H1 (cell line): Measurements from ENCODE around the gene SYT13. TPM values are rescaled to one million over a fixed set of nuclear protein-coding genes. Genes with fewer than 3 reads are reported as not detected.

Source experiments
- CTCF ChIA-PET: fragments of 300-600 bp; sonication (Branson Sonifier 250); formaldehyde crosslinking; loops from one replicate; lab custom pipeline; 2021; ENCODE audit not compliant: partially characterized antibody; lab: Charles Lee
- POLR2A ChIA-PET: fragments of 300-600 bp; sonication (Branson Sonifier 250); formaldehyde crosslinking; loops from one replicate; lab custom pipeline; 2021; ENCODE audit warnings: inconsistent platforms; ENCODE audit not compliant: partially characterized antibody; lab: Charles Lee
- DNase-seq, 2 experiments: peaks; one replicate each; pipeline versions ENCODE4 v3.0.0 to v3.0.0-alpha.2; 2010 to 2022; ENCODE audit warnings: low spot score in 2 of 2, low read depth in 1 of 2, mixed read lengths in 1 of 2
- FAIRE-seq: peaks from 2 replicates; lab custom pipeline; 2011; peaks lifted over from hg19 to GRCh38; lab: Jason Lieb, UNC
- H2AFZ ChIP-seq: 2 replicates; pipeline ENCODE4 v1.8.1; 2012; ENCODE audit warnings: low read length, inconsistent platforms
- H2AK5ac ChIP-seq: 2 replicates; pipeline ENCODE4 v1.6.1; 2013; ENCODE audit warnings: low read depth, low read length
- H2BK120ac ChIP-seq: replicated peaks from 2 replicates; pipeline ENCODE3; 2013; ENCODE audit warnings: low read depth, low read length, inconsistent platforms
- H2BK12ac ChIP-seq: 2 replicates; pipeline ENCODE4 v1.6.1; 2013; ENCODE audit warnings: low read depth, low read length
- H2BK15ac ChIP-seq: 2 replicates; pipeline ENCODE4 v1.6.1; 2013; ENCODE audit warnings: low read length
- H2BK20ac ChIP-seq: 2 replicates; pipeline ENCODE4 v1.6.1; 2013; ENCODE audit warnings: low read length
- H2BK5ac ChIP-seq: 2 replicates; pipeline ENCODE4 v1.6.1; 2013; ENCODE audit warnings: low read depth, low read length
- H3K14ac ChIP-seq: 2 replicates; pipeline ENCODE4 v1.6.1; 2013; ENCODE audit warnings: inconsistent platforms; ENCODE audit not compliant: insufficient read length
- H3K18ac ChIP-seq: 2 replicates; pipeline ENCODE4 v1.6.1; 2013; ENCODE audit warnings: low read length; ENCODE audit errors: extremely low read depth
- H3K23ac ChIP-seq: 2 replicates; pipeline ENCODE4 v1.6.1; 2013; ENCODE audit warnings: inconsistent platforms; ENCODE audit not compliant: insufficient read length
- H3K23me2 ChIP-seq: 2 replicates; pipeline ENCODE4 v1.6.1; 2013; ENCODE audit warnings: low read depth, low read length
- H3K27ac ChIP-seq: 2 replicates; pipeline ENCODE4 v1.6.1; 2011; ENCODE audit warnings: low read depth, low read length, inconsistent platforms
- H3K27me3 ChIP-seq, 4 experiments: replicated peaks in 1 of 4; 1 replicate in 1 of 4; 2 replicates in 3 of 4; pipeline versions ENCODE4 v1.6.1 to v1.8.1; 2011 to 2013; ENCODE audit warnings: low read length in 3 of 4, mild to moderate bottlenecking in 3 of 4, inconsistent platforms in 2 of 4, mixed read lengths in 2 of 4, moderate library complexity in 1 of 4; ENCODE audit not compliant: control insufficient read depth in 3 of 4, insufficient read depth in 3 of 4; ENCODE audit errors: extremely low read depth in 1 of 4
- H3K36me3 ChIP-seq, 4 experiments: 2 replicates each; pipeline versions ENCODE4 v1.6.1 to v1.8.1; 2011 to 2013; ENCODE audit warnings: mild to moderate bottlenecking in 4 of 4, low read length in 3 of 4, moderate library complexity in 2 of 4, control low read depth in 1 of 4, inconsistent platforms in 1 of 4; ENCODE audit not compliant: insufficient read depth in 4 of 4, control insufficient read depth in 2 of 4
- H3K4ac ChIP-seq: replicated peaks from 2 replicates; pipeline ENCODE3; 2013; ENCODE audit warnings: low read length, low read depth, mixed read lengths, inconsistent platforms; ENCODE audit not compliant: insufficient read length
- H3K4me1 ChIP-seq, 4 experiments: replicated peaks in 1 of 4; 1 replicate in 1 of 4; 2 replicates in 3 of 4; pipeline versions ENCODE4 v1.6.1 to v1.8.1; 2011 to 2013; ENCODE audit warnings: low read length in 3 of 4, inconsistent platforms in 2 of 4, mixed read lengths in 1 of 4; ENCODE audit not compliant: insufficient read depth in 4 of 4, control insufficient read depth in 3 of 4
- H3K4me2 ChIP-seq, 2 experiments: 2 replicates each; pipeline versions ENCODE4 v1.6.1 to v1.8.1; 2011 to 2013; ENCODE audit warnings: low read depth in 2 of 2, low read length in 2 of 2, control low read depth in 1 of 2, inconsistent platforms in 1 of 2, mild to moderate bottlenecking in 1 of 2; ENCODE audit not compliant: insufficient read depth in 1 of 2
- H3K4me3 ChIP-seq, 4 experiments: fragments of 200-600, 300-600 bp in 1 of 4; sonication (generic), shearing (Covaris generic), sonication (Bioruptor Twin) in 1 of 4; 2 replicates each; pipeline versions ENCODE4 v1.5.1 to v1.8.1; 2011 to 2016; ENCODE audit warnings: low read length in 4 of 4, low read depth in 3 of 4, control low read depth in 2 of 4, inconsistent platforms in 2 of 4, mild to moderate bottlenecking in 2 of 4, mixed read lengths in 1 of 4, moderate library complexity in 1 of 4; ENCODE audit not compliant: insufficient read depth in 2 of 4; ENCODE audit errors: extremely low read depth in 1 of 4
- H3K56ac ChIP-seq: replicated peaks from 2 replicates; pipeline ENCODE3; 2013; ENCODE audit warnings: low read depth, mild to moderate bottlenecking, mixed read lengths, low read length, inconsistent platforms; ENCODE audit not compliant: insufficient read length
- H3K79me1 ChIP-seq: 2 replicates; pipeline ENCODE4 v1.6.1; 2013; ENCODE audit warnings: low read depth, low read length, control low read depth
- H3K79me2 ChIP-seq, 2 experiments: 2 replicates each; pipeline versions ENCODE4 v1.6.1 to v1.8.1; 2012 to 2013; ENCODE audit warnings: low read length in 2 of 2, mild to moderate bottlenecking in 2 of 2, inconsistent platforms in 1 of 2; ENCODE audit not compliant: insufficient read depth in 2 of 2, control insufficient read depth in 1 of 2
- H3K9ac ChIP-seq, 4 experiments: replicated peaks in 1 of 4; 1 replicate in 1 of 4; 2 replicates in 3 of 4; pipeline versions ENCODE4 v1.6.1 to v1.8.1; 2011 to 2013; ENCODE audit warnings: low read depth in 3 of 4, low read length in 3 of 4, control low read depth in 2 of 4, mild to moderate bottlenecking in 2 of 4, moderate library complexity in 2 of 4, inconsistent platforms in 1 of 4; ENCODE audit errors: extremely low read depth in 1 of 4
- H3K9me3 ChIP-seq, 2 experiments: 2 replicates each; pipeline versions ENCODE4 v1.6.1 to v1.8.1; 2012 to 2013; ENCODE audit warnings: mild to moderate bottlenecking in 2 of 2, moderate library complexity in 2 of 2, control low read depth in 1 of 2, inconsistent platforms in 1 of 2, low read depth in 1 of 2, low read length in 1 of 2, mixed read lengths in 1 of 2; ENCODE audit not compliant: insufficient read depth in 2 of 2
- H4K20me1 ChIP-seq, 2 experiments: replicated peaks in 1 of 2; 2 replicates each; pipeline versions ENCODE3 to v1.8.1; 2011 to 2013; ENCODE audit warnings: inconsistent platforms in 2 of 2, low read length in 2 of 2, mild to moderate bottlenecking in 1 of 2; ENCODE audit not compliant: insufficient read depth in 2 of 2, control insufficient read depth in 1 of 2
- H4K5ac ChIP-seq: 2 replicates; pipeline ENCODE4 v1.6.1; 2013; ENCODE audit warnings: low read length, low read depth, mixed read lengths, inconsistent platforms; ENCODE audit not compliant: insufficient read length
- H4K8ac ChIP-seq: 2 replicates; pipeline ENCODE4 v1.8.0; 2013; ENCODE audit warnings: mild to moderate bottlenecking, moderate library complexity, low read length, inconsistent platforms; ENCODE audit not compliant: insufficient read depth; ENCODE audit errors: extremely low read depth
- H4K91ac ChIP-seq: replicated peaks from 2 replicates; pipeline ENCODE3; 2013; ENCODE audit warnings: low read length, mixed read lengths, inconsistent platforms; ENCODE audit not compliant: insufficient read length
- BACH1 ChIP-seq: IDR thresholded peaks from 2 replicates; pipeline ENCODE4 v1.6.1; 2012; ENCODE audit warnings: low read length, improper control_type of control experiment
- BRCA1 ChIP-seq: IDR thresholded peaks from 2 replicates; pipeline ENCODE4 v1.6.1; 2012; ENCODE audit warnings: low read depth, low read length, improper control_type of control experiment
- CBX8 ChIP-seq: fragments of 300-800, 300-1000 bp; sonication (generic); IDR thresholded peaks from 2 replicates; pipeline ENCODE4 v1.7.1; 2016; ENCODE audit warnings: low read depth, low read length, borderline replicate concordance
- CTCF ChIP-seq, 3 experiments: IDR thresholded peaks; 1 replicate in 2 of 3; 2 replicates in 1 of 3; pipeline versions ENCODE4 v1.5.1 to v1.6.1; 2011; ENCODE audit warnings: low read length in 3 of 3, mild to moderate bottlenecking in 3 of 3, inconsistent platforms in 2 of 3, low read depth in 1 of 3, moderate library complexity in 1 of 3; ENCODE audit not compliant: insufficient read depth in 1 of 3; ENCODE audit errors: control extremely low read depth in 1 of 3
- POU5F1 ChIP-seq: IDR thresholded peaks from 2 replicates; pipeline ENCODE4 v1.6.1; 2011; ENCODE audit warnings: low read depth, mild to moderate bottlenecking, low read length, moderate library complexity
- SRF ChIP-seq: IDR thresholded peaks from 2 replicates; pipeline ENCODE4 v1.6.1; 2011; ENCODE audit warnings: mild to moderate bottlenecking, low read depth, low read length, moderate library complexity
- TAF1 ChIP-seq: IDR thresholded peaks from 2 replicates; pipeline ENCODE4 v1.6.1; 2011; ENCODE audit warnings: mild to moderate bottlenecking, low read depth, low read length
- TAF7 ChIP-seq: optimal IDR thresholded peaks from 2 replicates; pipeline ENCODE3; 2011; ENCODE audit warnings: low read depth, mild to moderate bottlenecking, inconsistent platforms, low read length, moderate library complexity, borderline replicate concordance
- WGBS, 2 experiments: shearing (Covaris generic) in 1 of 2; methylation state at CpG; one replicate each; pipeline versions ENCODE4 v1.1.6 to v1.1.7; 2013 to 2015; ENCODE audit warnings: low lambda C conversion rate in 2 of 2, mixed read lengths in 2 of 2, inconsistent platforms in 1 of 2, low coverage in 1 of 2, missing lambda C conversion rate in 1 of 2; ENCODE audit not compliant: insufficient replicate concordance in 2 of 2, insufficient coverage in 1 of 2, insufficient read length in 1 of 2; ENCODE audit errors: extremely low coverage in 1 of 2, missing lambda C conversion rate in 1 of 2; 5-methylcytosine and 5-hydroxymethylcytosine counted together
- polyA plus RNA-seq, 7 experiments: library from polyadenylated mRNA; depleted of rRNA in 3 of 7; stranded (reverse) in 5 of 7; unstranded in 2 of 7; fragments of >200 nt in 5 of 7; fragments of 200-250 nt in 2 of 7; gene quantifications; 1 replicate in 5 of 7; 2 replicates in 1 of 7; 4 replicates in 1 of 7; pipeline versions ENCODE4 v1.2.1 to v1.2.3, GENCODE V29; 2011 to 2013; ENCODE audit warnings: missing spikeins in 2 of 7, mixed read lengths in 2 of 7
- total RNA-seq: library from RNA; stranded (reverse); fragmentation: NEBNext Ultra II Directional; extraction: Animal tissue kit (Norgen Biotek cat#: 25700); gene quantifications from 2 replicates; pipeline ENCODE4 v1.2.1, GENCODE V29; 2021
- TF ChIP-seq, protein P1 (sequence below): IDR thresholded peaks from 2 replicates; pipeline ENCODE4 v1.6.1; 2012; ENCODE audit warnings: low read length, inconsistent platforms

The SYT13 gene
- total and polyA plus RNA-seq, 2 of the 8 experiments (the other 6 are each of a cell fraction or from before 2014, with no cell fraction given), result 4.8 to 13.2 TPM

GRCh38 chr11:45301537-45302246 is 15.6 kb upstream of the SYT13 start:
- Histone ChIP-seq H3K27me3 (peaks cover 0 to 8% (median 0%) of the 10 kb centered on the region in 4 experiments; a peak in 2 of 7 replicates), H3K36me3 (no peaks in the 10 kb centered on the region), H3K79me2 (no peaks in the 10 kb centered on the region), H3K23ac (no peak overlapping the region), H3K79me1 (no peaks in the 10 kb centered on the region), H3K9ac (no peak overlapping the region), H2BK15ac (no peak overlapping the region), H3K56ac (no peak overlapping the region), H4K5ac (no peak overlapping the region), H3K4me2 (no peak overlapping the region), H3K4me3 (no peak overlapping the region), H2AFZ (no peak overlapping the region), H2BK5ac (no peak overlapping the region), H2BK12ac (no peak overlapping the region), H3K27ac (no peak overlapping the region; the same call in 1 of the 2 replicates), H2AK5ac (no peak overlapping the region), H2BK120ac (no peak overlapping the region), H4K91ac (no peak overlapping the region), H4K20me1 (no peaks in the 10 kb centered on the region), H3K14ac (no peak overlapping the region), H2BK20ac (no peak overlapping the region), H3K4ac (no peak overlapping the region), H3K23me2 (no peaks in the 10 kb centered on the region), H4K8ac (no peak overlapping the region), H3K9me3 (no peaks in the 10 kb centered on the region), H3K4me1 (peaks cover 0 to 3% (median 1%) of the 10 kb centered on the region in 4 experiments; a peak in 3 of 7 replicates), H3K18ac (no peak overlapping the region)
- DNase-seq (no peak), FAIRE-seq (no peak)
- 79% methylated on average over 7 of the region's 7 CpGs; no CpG with 5 or more reads in 1 of the 2 experiments for WGBS, 2 experiments
- ChIA-PET CTCF (interaction anchor here (1.1 to 1.4 kb wide), 3 partner anchors 9 to 29 kb away, joined by 3 to 5 read pairs (median 4); no protein-coding TSS in a partner anchor), POLR2A (no interaction called here)
- TF ChIP-seq, protein P1, sequence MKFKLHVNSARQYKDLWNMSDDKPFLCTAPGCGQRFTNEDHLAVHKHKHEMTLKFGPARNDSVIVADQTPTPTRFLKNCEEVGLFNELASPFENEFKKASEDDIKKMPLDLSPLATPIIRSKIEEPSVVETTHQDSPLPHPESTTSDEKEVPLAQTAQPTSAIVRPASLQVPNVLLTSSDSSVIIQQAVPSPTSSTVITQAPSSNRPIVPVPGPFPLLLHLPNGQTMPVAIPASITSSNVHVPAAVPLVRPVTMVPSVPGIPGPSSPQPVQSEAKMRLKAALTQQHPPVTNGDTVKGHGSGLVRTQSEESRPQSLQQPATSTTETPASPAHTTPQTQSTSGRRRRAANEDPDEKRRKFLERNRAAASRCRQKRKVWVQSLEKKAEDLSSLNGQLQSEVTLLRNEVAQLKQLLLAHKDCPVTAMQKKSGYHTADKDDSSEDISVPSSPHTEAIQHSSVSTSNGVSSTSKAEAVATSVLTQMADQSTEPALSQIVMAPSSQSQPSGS, result no peak
- TF ChIP-seq TAF7 (no peak), BRCA1 (no peak), POU5F1 (no peak), CTCF (IDR thresholded peaks at IDR 0.05; ENCODE audit: control extremely low read depth in 1 of 3, insufficient read depth in 1 of 3, low read depth in 1 of 3, low read length in 3 of 3) (no peak), BACH1 (no peak), SRF (no peak), TAF1 (no peak), CBX8 (no peak)
